ENCODE results near the gene GIMAP7. TPM values are rescaled to one million over a fixed set of nuclear protein-coding genes. Genes with fewer than 3 reads are reported as not detected.
"Not testable (repeated sequence)": the region's sequence is repeated elsewhere in the genome, so short reads cannot be mapped to it uniquely, and the experiment has no call there.

GIMAP7 gene
- total RNA-seq, 1 donor from 2014 or later, result 27.3 TPM

DNA sequence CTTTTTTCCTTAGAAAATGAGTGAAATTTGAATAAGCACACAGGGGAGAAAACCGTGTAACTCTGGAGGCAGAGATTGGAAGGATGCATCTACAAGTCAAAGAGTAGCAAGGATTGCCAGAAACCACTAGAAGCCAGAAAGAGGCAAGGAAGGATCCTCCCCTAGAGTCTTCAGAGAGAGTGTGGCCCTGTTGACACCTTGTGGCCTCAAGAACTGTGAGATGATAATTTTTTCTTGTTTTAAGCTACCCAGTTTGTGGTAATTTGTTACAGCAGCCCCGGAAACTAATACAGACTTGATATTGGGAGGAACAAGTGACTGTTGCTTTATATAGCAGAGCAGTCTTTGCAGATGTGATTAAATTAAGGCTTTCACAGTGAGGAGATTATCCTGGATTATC, 3.6 kb upstream of the GIMAP7 start:
- no peak for DNase-seq (ENCODE audit: low spot score)

DNA sequence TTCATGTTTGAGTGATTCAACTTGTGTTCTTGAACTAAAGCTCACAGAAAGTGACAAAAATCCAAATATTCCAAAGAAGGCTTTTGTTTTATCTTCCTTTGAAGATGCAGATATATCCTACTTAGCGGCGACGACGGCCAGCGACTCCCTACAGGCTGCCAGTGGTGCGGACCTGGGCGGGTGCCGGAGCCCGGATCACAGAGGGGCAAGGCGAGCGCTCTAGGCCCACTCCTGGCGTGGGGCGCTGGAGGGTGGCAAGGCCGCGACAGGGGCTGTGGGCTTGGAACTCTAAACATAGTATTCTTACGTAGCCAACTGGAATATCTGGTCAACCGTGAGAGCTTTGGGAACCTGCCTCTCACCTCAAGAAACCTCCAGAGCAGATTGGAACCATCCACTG, 914 bp upstream of the GIMAP7 start:
- no peak for DNase-seq (ENCODE audit: low spot score)

DNA sequence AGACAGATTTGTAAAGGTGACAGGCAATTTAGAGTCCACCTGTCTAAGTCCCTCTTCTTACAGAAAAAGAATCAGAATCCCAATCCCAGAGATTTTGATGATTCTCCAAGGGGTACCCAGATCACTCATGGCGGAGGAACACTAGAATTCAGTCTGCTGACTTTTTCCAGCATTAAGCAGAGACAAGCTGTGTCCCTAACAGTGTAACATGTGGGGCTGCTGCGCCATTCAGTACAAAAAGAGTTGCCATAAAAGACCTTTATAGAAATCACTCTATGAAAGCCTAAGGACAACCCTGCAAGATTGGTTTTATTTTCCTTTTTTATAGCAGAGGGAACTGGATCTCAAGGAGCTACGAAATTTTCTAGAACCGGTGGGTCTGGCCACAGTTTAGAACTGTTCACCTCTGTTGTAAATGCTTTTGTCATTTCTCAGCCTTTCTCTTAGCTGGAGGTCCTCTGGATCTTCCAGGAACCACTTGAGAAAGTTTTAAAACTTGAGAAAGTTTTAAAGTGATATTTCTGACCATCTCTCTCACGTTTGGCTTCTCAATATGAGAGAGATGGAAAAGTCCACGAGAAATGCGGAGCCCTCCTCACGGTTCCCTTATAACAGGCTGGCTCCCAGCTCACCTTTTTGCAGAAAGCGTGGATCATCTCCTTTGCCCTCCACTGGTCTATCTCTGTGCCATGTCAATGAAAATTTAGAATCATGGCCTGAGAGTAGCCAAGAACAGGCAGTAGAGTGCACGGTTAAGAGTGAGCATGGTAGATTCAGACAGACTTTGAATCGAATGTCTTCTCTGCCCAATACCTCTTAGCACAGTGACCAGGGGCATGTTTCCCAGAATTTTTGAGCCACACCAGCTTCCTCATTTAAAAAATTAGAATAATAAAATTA, 826 bp downstream of the GIMAP7 start:
- no peak for DNase-seq (ENCODE audit: low spot score)

GRCh38 chr7:150516956-150517745, 2.5 kb downstream of the GIMAP7 start:
- DNase-seq (ENCODE audit: low spot score), result no peak

- DNase-seq (ENCODE audit: low spot score), result no peak
Measured at GRCh38 chr7:150519310-150519709, 4.6 kb downstream of the GIMAP7 start.

GRCh38 chr7:150520145-150520544, 5.5 kb downstream of the GIMAP7 start:
- no peak for DNase-seq (ENCODE audit: low spot score)

DNA sequence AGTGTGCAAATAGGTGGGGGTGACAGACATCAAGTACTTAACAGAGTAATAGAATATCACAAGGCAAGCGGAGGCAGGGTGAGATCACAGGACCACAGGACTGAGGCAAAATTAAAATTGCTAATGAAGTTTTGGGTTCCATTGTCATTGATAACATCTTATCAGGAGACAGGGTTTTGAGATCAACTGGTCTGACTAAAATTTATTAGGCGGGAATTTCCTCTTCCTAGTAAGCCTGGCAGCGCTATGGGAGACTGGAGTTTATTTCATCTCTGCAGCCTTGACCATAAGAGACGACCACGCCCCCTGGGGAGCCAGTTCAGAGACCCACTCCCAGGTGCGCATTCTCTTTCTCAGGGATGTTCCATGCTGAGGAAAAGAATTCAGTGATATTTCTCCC, 8.3 kb downstream of the GIMAP7 start:
- not testable (repeated sequence) for DNase-seq (ENCODE audit: low spot score)

- no peak for DNase-seq (ENCODE audit: low spot score)
Measured at GRCh38 chr7:150524018-150524417, 9.3 kb downstream of the GIMAP7 start.

GRCh38 chr7:150531704-150532103, 17.0 kb downstream of the GIMAP7 start:
- DNase-seq (ENCODE audit: low spot score), result no peak

GRCh38 chr7:150538259-150538658, 23.6 kb downstream of the GIMAP7 start:
- DNase-seq (ENCODE audit: low spot score), result no peak

DNA sequence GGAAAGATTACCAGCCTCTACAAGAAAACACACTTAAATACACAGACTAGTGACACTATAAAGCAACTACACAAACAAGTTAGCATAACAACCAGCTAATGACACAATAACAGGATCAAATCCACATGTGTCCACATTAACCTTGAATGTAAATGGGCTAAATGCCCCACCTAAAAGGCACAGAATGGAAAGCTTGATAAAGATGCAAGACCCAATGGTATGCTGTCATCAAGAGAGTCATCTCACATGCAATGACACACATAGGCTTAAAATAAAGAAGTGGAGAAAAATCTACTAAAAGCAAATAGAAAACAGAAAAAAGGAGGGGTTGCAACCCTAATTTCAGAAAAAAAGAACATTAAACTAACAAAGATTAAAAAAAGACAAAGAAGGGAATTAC, 38.5 kb downstream of the GIMAP7 start:
- DNase-seq (ENCODE audit: low spot score), result no peak

DNA sequence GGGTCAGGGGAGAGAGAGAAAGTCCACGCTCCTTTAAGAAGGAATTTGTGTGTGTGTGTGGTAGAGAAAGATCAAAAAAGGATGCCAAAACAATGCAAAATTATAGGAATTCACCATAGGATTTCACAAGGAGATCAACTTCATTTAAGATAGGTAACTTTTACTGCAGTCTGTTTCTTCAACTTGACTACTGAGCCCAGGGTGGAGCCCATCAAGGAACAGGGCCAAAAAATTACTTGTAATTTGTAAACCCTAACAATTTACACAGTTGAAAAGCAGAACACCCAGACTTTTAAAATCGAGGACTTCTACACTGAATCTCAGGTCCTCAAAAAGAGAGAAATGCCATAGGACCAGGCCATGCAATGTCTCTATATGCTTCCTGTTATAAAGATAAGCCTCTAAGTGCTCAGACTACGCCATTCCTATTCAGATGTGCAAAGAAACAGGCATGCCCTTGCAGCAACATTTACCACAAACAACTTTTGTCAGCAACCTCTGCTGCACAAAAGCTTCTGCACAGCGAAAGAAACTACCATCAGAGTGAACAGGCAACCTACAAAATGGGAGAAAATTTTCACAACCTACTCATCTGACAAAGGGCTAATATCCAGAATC, 42.0 kb downstream of the GIMAP7 start:
- DNase-seq (ENCODE audit: low spot score), result no peak

DNA sequence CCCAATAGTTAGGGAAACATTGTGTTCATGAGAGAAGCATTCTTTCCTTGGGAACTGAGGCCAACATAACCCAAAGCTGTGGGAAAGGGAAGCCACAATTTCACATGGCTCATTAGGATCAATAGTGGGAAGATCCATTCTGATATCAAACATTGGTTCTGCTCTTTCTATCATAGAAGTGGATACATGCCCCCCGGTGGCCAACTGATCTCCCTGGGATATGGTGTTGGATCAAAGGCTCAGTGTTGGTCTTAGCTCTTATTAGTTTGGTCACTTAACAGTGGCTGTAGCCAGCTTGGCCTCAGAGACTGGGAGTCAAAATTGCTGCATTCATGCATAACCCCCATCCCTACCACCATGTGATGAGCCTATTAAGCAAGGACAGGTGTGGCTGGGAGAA, 45.8 kb downstream of the GIMAP7 start:
- DNase-seq (ENCODE audit: low spot score), result no peak

GRCh38 chr7:150562919-150563318, 48.2 kb downstream of the GIMAP7 start:
- no peak for DNase-seq (ENCODE audit: low spot score)

DNA sequence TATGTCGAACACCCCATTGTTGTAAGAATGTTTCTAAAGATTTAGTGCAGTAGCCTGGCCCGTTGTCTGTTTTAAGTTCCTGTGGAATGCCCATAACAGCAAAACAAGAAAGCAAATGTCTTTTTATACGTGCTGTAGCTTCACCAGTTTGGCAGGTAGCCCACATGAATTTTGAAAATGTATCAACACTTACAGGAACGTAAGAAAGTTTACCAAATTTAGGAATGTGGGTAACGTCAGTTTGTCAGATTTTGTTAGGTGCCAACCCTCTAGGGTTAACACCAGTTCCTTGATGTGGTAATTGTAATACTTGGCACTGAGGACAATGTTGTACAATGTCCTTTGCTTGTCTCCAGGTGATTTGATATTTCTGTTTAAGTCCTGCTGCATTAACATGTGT, 49.3 kb downstream of the GIMAP7 start:
- DNase-seq (ENCODE audit: low spot score), result no peak

DNA sequence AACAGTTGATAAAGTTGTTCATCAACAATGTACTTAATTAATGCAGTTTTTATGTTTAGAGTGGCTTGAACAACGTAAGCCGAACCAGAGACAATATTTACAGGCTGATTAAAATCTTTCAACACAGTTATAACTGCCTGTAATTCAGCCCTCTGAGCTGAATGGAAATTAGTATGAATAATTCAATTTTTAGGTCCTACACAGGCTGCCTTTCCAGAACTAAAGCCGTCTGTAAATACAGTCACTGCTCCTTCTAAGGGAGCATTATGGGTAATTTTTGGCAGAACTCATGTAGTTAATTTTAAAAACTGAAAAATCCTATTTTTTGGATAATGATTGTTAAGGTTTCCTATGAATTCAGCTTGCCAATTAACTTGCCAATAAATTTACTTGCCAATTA, 49.9 kb downstream of the GIMAP7 start:
- no peak for DNase-seq (ENCODE audit: low spot score)

- DNase-seq (ENCODE audit: low spot score), result no peak
Measured at GRCh38 chr7:150565239-150565638, 50.6 kb downstream of the GIMAP7 start.

GRCh38 chr7:150566123-150566522, 51.5 kb downstream of the GIMAP7 start:
- DNase-seq (ENCODE audit: low spot score), result no peak

- DNase-seq (ENCODE audit: low spot score), result no peak
Measured at GRCh38 chr7:150566572-150566971, 51.9 kb downstream of the GIMAP7 start.

- no peak for DNase-seq (ENCODE audit: low spot score)
Measured at GRCh38 chr7:150567169-150567568, 52.5 kb downstream of the GIMAP7 start, which contains the start of gene GIMAP4. Gene GIMAP4, plus strand, starts transcription at chr7:150567390. Its CDS starts 2,512 bp downstream, at chr7:150569902.

- no peak for DNase-seq (ENCODE audit: low spot score)
Measured at GRCh38 chr7:150567871-150568301, 53.2 kb downstream of the GIMAP7 start.

- DNase-seq (ENCODE audit: low spot score), result no peak
Measured at GRCh38 chr7:150568714-150569113, 54.0 kb downstream of the GIMAP7 start.
